ENCODE data around the gene RAI1. TPM values are rescaled to one million over a fixed set of nuclear protein-coding genes. Genes with fewer than 3 reads are reported as not detected.

Gene RAI1
- total and polyA plus RNA-seq, 2 of the 8 experiments (the other 6 are each of a cell fraction or from before 2014, with no cell fraction given) = 0.39 to 1.2 TPM

DNA sequence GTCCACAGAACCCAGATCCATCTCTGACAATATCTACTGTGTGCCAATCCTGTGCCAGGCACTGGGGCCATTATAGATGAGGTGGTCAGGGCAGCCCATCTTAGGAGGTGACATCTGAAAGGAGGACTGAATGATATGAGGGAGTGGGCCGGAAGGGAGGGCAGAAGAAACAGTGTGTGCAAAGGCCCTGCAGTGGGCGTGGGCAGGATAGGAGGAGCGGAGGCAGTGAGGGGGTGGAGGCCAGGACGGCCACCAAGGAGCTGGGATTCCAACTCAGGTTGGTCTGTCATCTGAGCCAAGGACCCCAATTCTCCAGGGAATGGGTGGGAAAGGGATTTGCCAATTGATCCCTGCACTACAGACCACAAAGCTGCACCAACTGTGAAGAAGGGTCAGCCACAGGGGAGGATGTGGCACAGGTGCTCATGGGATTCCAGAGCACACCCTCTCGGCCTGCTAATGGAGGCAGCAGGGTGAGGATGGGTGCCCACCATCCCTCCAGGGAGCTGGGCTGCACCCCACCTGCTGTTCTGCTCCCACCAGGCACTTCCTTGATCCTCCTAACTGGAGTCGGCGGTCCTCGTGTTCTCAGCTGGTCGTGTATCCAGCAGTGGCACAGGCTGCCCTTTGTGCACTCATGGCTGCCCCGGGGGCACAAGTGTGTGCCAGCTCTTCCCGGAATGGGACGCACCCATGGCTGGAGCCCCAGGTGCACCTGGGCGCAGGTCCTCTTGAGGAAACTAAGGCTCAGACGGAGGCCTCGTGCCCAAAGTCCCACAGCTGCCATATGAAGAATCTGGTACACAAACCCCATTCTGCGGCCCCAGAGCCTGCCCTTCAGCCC lies 145.9 kb downstream of the RAI1 start:
- DNase-seq (ENCODE audit: low read depth in 1 of 2, low spot score in 2 of 2) (no peak), FAIRE-seq (no peak)
- H2BK5ac ChIP-seq (ENCODE audit: low read depth, low read length) = 0 out of 2 replicates have a peak overlapping the region, but pooled peaks have one; percentile 44
- ChIA-PET POLR2A (ENCODE audit: partially characterized antibody) (interaction anchor here (1.8 to 24.7 kb wide), 5 partner anchors 3 to 33 kb away, joined by 5 to 532 read pairs (median 44); partner anchors contain the start of gene SREBF1), CTCF (ENCODE audit: partially characterized antibody) (interaction anchor here (0.7 to 5.4 kb wide), 17 partner anchors 9 to 147 kb away, joined by 3 to 31 read pairs (median 4); partner anchors contain the start of gene SREBF1)
- no peak overlapping the region for H4K91ac ChIP-seq (replicated peaks; ENCODE audit: insufficient read length, low read length)
- no peak overlapping the region for H2BK20ac ChIP-seq (ENCODE audit: low read length)
- H3K56ac ChIP-seq (replicated peaks; ENCODE audit: insufficient read length, low read depth, low read length) = no peak overlapping the region
- peaks cover 5% of the 10 kb centered on the region for H3K23me2 ChIP-seq (ENCODE audit: low read depth, low read length)
- no peak overlapping the region for H3K4ac ChIP-seq (replicated peaks; ENCODE audit: insufficient read length, low read depth, low read length)
- no peak overlapping the region for H2AFZ ChIP-seq (ENCODE audit: low read length)
- no peak overlapping the region for H3K18ac ChIP-seq (ENCODE audit: extremely low read depth, low read length)
- peaks cover 38% of the 10 kb centered on the region for H3K79me1 ChIP-seq (ENCODE audit: low read depth, low read length)
- no peak overlapping the region for H3K9ac ChIP-seq (replicated peaks in 1 of 4; ENCODE audit: extremely low read depth in 1 of 4, low read depth in 3 of 4, low read length in 3 of 4)
- no peak overlapping the region for H3K23ac ChIP-seq (ENCODE audit: insufficient read length)
- H3K9me3 ChIP-seq (ENCODE audit: insufficient read depth in 2 of 2, low read depth in 1 of 2, low read length in 1 of 2) = no peaks in the 10 kb centered on the region
- H2BK120ac ChIP-seq (replicated peaks; ENCODE audit: low read depth, low read length) = no peak overlapping the region
- no peak overlapping the region for H2AK5ac ChIP-seq (ENCODE audit: low read depth, low read length)
- H4K5ac ChIP-seq (ENCODE audit: insufficient read length, low read depth, low read length) = no peak overlapping the region
- H2BK12ac ChIP-seq (ENCODE audit: low read depth, low read length) = peak overlapping the region; percentile 65; the same call in 1 of the 2 replicates
- H2BK15ac ChIP-seq (ENCODE audit: low read length) = no peak overlapping the region; the same call in 1 of the 2 replicates
- H4K8ac ChIP-seq (ENCODE audit: extremely low read depth, insufficient read depth, low read length) = no peak overlapping the region
- H3K27me3 ChIP-seq (replicated peaks in 1 of 4; ENCODE audit: control insufficient read depth in 3 of 4, extremely low read depth in 1 of 4, insufficient read depth in 3 of 4, low read length in 3 of 4) = no peaks in the 10 kb centered on the region; a peak in 1 of 7 replicates
- peaks cover 13 to 36% (median 20%) of the 10 kb centered on the region in 4 experiments for H3K4me1 ChIP-seq (replicated peaks in 1 of 4; ENCODE audit: control insufficient read depth in 3 of 4, insufficient read depth in 4 of 4, low read length in 3 of 4)
- peaks cover 41 to 72% of the 10 kb centered on the region in 2 experiments for H4K20me1 ChIP-seq (replicated peaks in 1 of 2; ENCODE audit: control insufficient read depth in 1 of 2, insufficient read depth in 2 of 2, low read length in 2 of 2)
- H3K79me2 ChIP-seq (ENCODE audit: control insufficient read depth in 1 of 2, insufficient read depth in 2 of 2, low read length in 2 of 2) = peaks cover 20 to 78% of the 10 kb centered on the region in 2 experiments
- H3K4me2 ChIP-seq (ENCODE audit: insufficient read depth in 1 of 2, low read depth in 2 of 2, low read length in 2 of 2) = no peak overlapping the region
- no peak overlapping the region for H3K27ac ChIP-seq (ENCODE audit: low read depth, low read length)
- no peak overlapping the region for H3K14ac ChIP-seq (ENCODE audit: insufficient read length)
- 89% methylated on average over 13 of the region's 16 CpGs; no CpG with 5 or more reads in 1 of the 2 experiments for WGBS, 2 experiments (ENCODE audit: extremely low coverage in 1 of 2, insufficient coverage in 1 of 2, insufficient read length in 1 of 2, insufficient replicate concordance in 2 of 2, low coverage in 1 of 2, low lambda C conversion rate in 2 of 2, missing lambda C conversion rate in 1 of 2)
- no peak for TF ChIP-seq BACH1 (IDR thresholded peaks at IDR 0.05; ENCODE audit: low read length)
- TF ChIP-seq SRF (IDR thresholded peaks at IDR 0.05; ENCODE audit: low read depth, low read length) = no peak
- TF ChIP-seq MAFK (IDR thresholded peaks at IDR 0.05; ENCODE audit: low read depth, low read length) = no peak
- no peak for TF ChIP-seq SP2 (IDR thresholded peaks at IDR 0.05; ENCODE audit: low read length)
- no peak for TF ChIP-seq CHD2 (IDR thresholded peaks at IDR 0.05; ENCODE audit: low read length)
- TF ChIP-seq EP300 (IDR thresholded peaks at IDR 0.05; ENCODE audit: borderline replicate concordance in 1 of 2, low read depth in 2 of 2, low read length in 2 of 2) = no peak
- no peak for TF ChIP-seq RBBP5 (IDR thresholded peaks at IDR 0.05; ENCODE audit: borderline replicate concordance, low read depth, low read length)
- no peak for TF ChIP-seq KDM5A (IDR thresholded peaks at IDR 0.05; ENCODE audit: low read length)
- no peak for TF ChIP-seq ZNF274 (IDR thresholded peaks at IDR 0.05; ENCODE audit: borderline replicate concordance, extremely low read depth, low read length)
- TF ChIP-seq, protein P1, sequence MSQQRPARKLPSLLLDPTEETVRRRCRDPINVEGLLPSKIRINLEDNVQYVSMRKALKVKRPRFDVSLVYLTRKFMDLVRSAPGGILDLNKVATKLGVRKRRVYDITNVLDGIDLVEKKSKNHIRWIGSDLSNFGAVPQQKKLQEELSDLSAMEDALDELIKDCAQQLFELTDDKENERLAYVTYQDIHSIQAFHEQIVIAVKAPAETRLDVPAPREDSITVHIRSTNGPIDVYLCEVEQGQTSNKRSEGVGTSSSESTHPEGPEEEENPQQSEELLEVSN (IDR thresholded peaks at IDR 0.05) = no peak
- H3K36me3 ChIP-seq (ENCODE audit: control insufficient read depth in 2 of 4, insufficient read depth in 4 of 4, low read length in 3 of 4) = peaks cover 0 to 11% (median 1%) of the 10 kb centered on the region in 4 experiments; a peak in 5 of 8 replicates
- no peak overlapping the region for H3K4me3 ChIP-seq (ENCODE audit: extremely low read depth in 1 of 4, insufficient read depth in 2 of 4, low read depth in 3 of 4, low read length in 4 of 4)

Measured in H1 (cell line).